HepG2 (cell line): Measurements from ENCODE around the gene KLF17. TPM values are rescaled to one million over a fixed set of nuclear protein-coding genes. Genes with fewer than 3 reads are reported as not detected.

ENCODE experiments used
- ATAC-seq: fragments of 200-7000 bp; cut with Tn5 transposase; 3 replicates; pipeline ENCODE4 v1.9.1; 2020; ENCODE audit warnings: mild to moderate bottlenecking, moderate library complexity
- BruUV-seq: library from RNA; stranded (reverse); fragments of 400-500 nt; replicated peaks from 2 replicates; lab custom pipeline; 2021; lab: Mats Ljungman, UMichigan
- CTCF ChIA-PET: fragments of 300-600 bp; formaldehyde crosslinking; extraction: SDS; loops from one replicate; lab custom pipeline; 2021; ENCODE audit warnings: low total read pairs, inconsistent platforms, low intra/inter-chr PET ratio; lab: Yijun Ruan, JAX
- POLR2A ChIA-PET: fragments of 350-600 bp; sonication (Branson Sonifier 250); formaldehyde crosslinking; loops from one replicate; lab custom pipeline; 2020; ENCODE audit warnings: antibody characterized with exemption, inconsistent platforms; lab: Yijun Ruan, JAX
- DNase-seq: peaks from one replicate; pipeline ENCODE4 v3.0.0-alpha.2; 2015; ENCODE audit warnings: low spot score
- FAIRE-seq: peaks from 3 replicates; lab custom pipeline; 2011; peaks lifted over from hg19 to GRCh38; lab: Jason Lieb, UNC
- H2AFZ ChIP-seq: one replicate; pipeline ENCODE4 v1.6.1; 2011; ENCODE audit warnings: low read length, inconsistent platforms
- H3K27ac ChIP-seq: fragments of 300-600 bp; 3 replicates; pipeline ENCODE4 v1.8.0; 2011; ENCODE audit warnings: mixed run types, mild to moderate bottlenecking, mixed read lengths, low read length, inconsistent platforms; ENCODE audit not compliant: insufficient read depth; ENCODE audit errors: extremely low read length
- H3K27me3 ChIP-seq, 2 experiments: fragments of 200-600 bp in 1 of 2; 2 replicates in 1 of 2; 3 replicates in 1 of 2; pipeline versions ENCODE4 v1.6.0 to v1.8.0; 2011; ENCODE audit warnings: low read length in 2 of 2, mild to moderate bottlenecking in 2 of 2, moderate library complexity in 2 of 2, inconsistent platforms in 1 of 2; ENCODE audit not compliant: insufficient read depth in 2 of 2, control insufficient read depth in 1 of 2
- H3K36me3 ChIP-seq, 2 experiments: fragments of 200-600 bp in 1 of 2; replicated peaks in 1 of 2; 2 replicates in 1 of 2; 3 replicates in 1 of 2; pipeline versions ENCODE4 v1.5.1 to v1.8.0; 2011; ENCODE audit warnings: low read length in 2 of 2, inconsistent platforms in 1 of 2; ENCODE audit not compliant: insufficient read depth in 2 of 2, control insufficient read depth in 1 of 2
- H3K4me1 ChIP-seq: 2 replicates; pipeline ENCODE4 v1.5.1; 2012; ENCODE audit warnings: low read length, inconsistent platforms; ENCODE audit not compliant: insufficient read depth
- H3K4me2 ChIP-seq: 2 replicates; pipeline ENCODE4 v1.6.0; 2011; ENCODE audit warnings: low read depth, low read length, inconsistent platforms
- H3K4me3 ChIP-seq, 3 experiments: fragments of 200-600 bp in 1 of 3; sonication (generic), shearing (Covaris generic) in 1 of 3; replicated peaks in 1 of 3; 2 replicates each; pipeline ENCODE4 v1.5.1; 2011 to 2016; ENCODE audit warnings: low read length in 3 of 3, inconsistent platforms in 2 of 3, low read depth in 2 of 3, mild to moderate bottlenecking in 2 of 3, control low read depth in 1 of 3, mixed read lengths in 1 of 3; ENCODE audit not compliant: insufficient read depth in 1 of 3
- H3K79me2 ChIP-seq: one replicate; pipeline ENCODE4 v1.6.1; 2011; ENCODE audit warnings: low read length, inconsistent platforms; ENCODE audit not compliant: insufficient read depth
- H3K9ac ChIP-seq: 2 replicates; pipeline ENCODE4 v1.6.0; 2011; ENCODE audit warnings: mild to moderate bottlenecking, low read depth, low read length, inconsistent platforms; ENCODE audit not compliant: insufficient read depth
- H3K9me3 ChIP-seq: 2 replicates; pipeline ENCODE4 v1.5.1; 2012; ENCODE audit warnings: mild to moderate bottlenecking, low read length
- H4K20me1 ChIP-seq: 2 replicates; pipeline ENCODE4 v1.6.0; 2011; ENCODE audit warnings: inconsistent platforms, mild to moderate bottlenecking, low read length, moderate library complexity; ENCODE audit not compliant: insufficient read depth
- AGO1 ChIP-seq: fragments of 200-400 bp; formaldehyde crosslinking; IDR thresholded peaks from 2 replicates; pipeline ENCODE4 v1.6.1; 2017; ENCODE audit warnings: mild to moderate bottlenecking, low read depth, low read length, moderate library complexity; ENCODE audit not compliant: poor library complexity, severe bottlenecking
- NFRKB ChIP-seq: fragments of 450-650 bp; IDR thresholded peaks from 2 replicates; pipeline ENCODE4 v1.6.1; 2017
- SIX1 ChIP-seq: sonication (generic); formaldehyde crosslinking; IDR thresholded peaks from 2 replicates; pipeline ENCODE4 v1.4.0; 2020; ENCODE audit warnings: missing genetic modification reagents, borderline replicate concordance
- ZNF670 ChIP-seq: sonication (generic); formaldehyde crosslinking; IDR thresholded peaks from 2 replicates; pipeline ENCODE4 v1.8.0; 2022; ENCODE audit warnings: mild to moderate bottlenecking, missing genetic modification reagents, borderline replicate concordance
- WGBS: methylation state at CpG from one replicate; pipeline ENCODE4 v1.1.6; 2017; ENCODE audit warnings: low lambda C conversion rate; 5-methylcytosine and 5-hydroxymethylcytosine counted together
- in situ Hi-C: cut with HindIII; loops from 2 replicates; pipeline ENCODE4 v1.10.0; 2017; ENCODE audit warnings: low pct_unique_long_range_greater_than_20kb; ENCODE audit not compliant: extremely low pct_ligation_motif_present
- intact Hi-C: fragments of 100-400 bp; cut with micrococcal nuclease; formaldehyde crosslinking; loops from one replicate; pipeline ENCODE4 v1.10.0; 2022; ENCODE audit not compliant: unreplicated experiment
- polyA plus RNA-seq, 8 experiments: library from polyadenylated mRNA; depleted of rRNA in 3 of 8; stranded (reverse) in 7 of 8; unstranded in 1 of 8; fragments of >200 nt; fragmentation: Illumina TruSeq in 4 of 8; extraction: Trizol in 4 of 8; gene quantifications; 2 replicates each; pipeline versions ENCODE4 v1.2.1 to v1.2.3, GENCODE V29; 2011 to 2016; ENCODE audit warnings: low read depth in 4 of 8, missing spikeins in 1 of 8, mixed read lengths in 1 of 8; ENCODE audit not compliant: insufficient read depth in 1 of 8
- total RNA-seq, 5 experiments: library from RNA; depleted of rRNA; stranded (reverse); fragments of >200 nt; fragmentation: Illumina TruSeq; extraction: Trizol; gene quantifications; 2 replicates each; pipeline ENCODE4 v1.2.3, GENCODE V29; 2016; ENCODE audit warnings: low read depth in 1 of 5
- TF ChIP-seq, protein P1 (sequence below): sonication (generic); formaldehyde crosslinking; IDR thresholded peaks from 2 replicates; pipeline ENCODE4 v1.4.0; 2020; ENCODE audit warnings: mild to moderate bottlenecking, missing genetic modification reagents, borderline replicate concordance
- TF ChIP-seq, protein P2 (sequence below): fragments of 450-650 bp; IDR thresholded peaks from 2 replicates; pipeline ENCODE4 v1.6.1; 2017

The KLF17 gene
- total and polyA plus RNA-seq, 2 of the 13 experiments (the other 11 are each of a cell fraction or from before 2014, with no cell fraction given) = not detected

DNA sequence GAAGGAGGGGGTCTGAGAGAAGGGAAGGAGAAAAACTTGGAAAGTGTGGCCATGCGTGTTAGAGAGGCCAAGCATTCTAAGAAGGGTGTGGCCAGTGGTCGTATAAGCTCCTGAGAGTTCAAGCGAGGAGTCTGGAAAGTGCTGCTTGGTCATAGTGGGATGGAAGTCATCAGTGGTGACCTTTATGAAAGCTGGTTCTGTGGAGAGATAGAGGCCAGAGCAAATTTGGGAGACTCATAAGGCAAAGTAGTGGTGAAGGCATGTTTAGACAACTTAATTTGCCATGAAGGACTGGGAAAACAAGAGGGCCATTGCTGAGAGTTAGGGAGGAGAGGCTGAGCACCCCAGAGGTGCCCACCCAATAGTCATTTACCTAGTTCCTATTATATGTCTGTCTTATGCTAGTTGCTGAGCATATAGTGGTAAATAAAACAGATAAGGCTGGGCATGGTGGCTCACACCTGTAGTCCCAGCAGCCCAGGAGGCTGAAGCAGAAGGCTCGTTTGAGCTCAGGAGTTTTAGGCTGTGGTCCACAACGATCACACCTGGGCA lies 1.9 kb downstream of the KLF17 start:
- intact Hi-C loops = no loop called here
- Histone ChIP-seq H3K27ac (no peak overlapping the region), H2AFZ (no peak overlapping the region), H3K79me2 (no peaks in the 10 kb centered on the region), H3K4me1 (peaks cover 6% of the 10 kb centered on the region; the same call in 1 of the 2 replicates), H3K4me3 (no peak overlapping the region), H4K20me1 (no peaks in the 10 kb centered on the region), H3K27me3 (peaks cover 0 to 17% of the 10 kb centered on the region in 2 experiments; a peak in 3 of 5 replicates), H3K9ac (no peak overlapping the region), H3K4me2 (no peak overlapping the region), H3K36me3 (no peaks in the 10 kb centered on the region), H3K9me3 (no peaks in the 10 kb centered on the region)
- BruUV-seq = no TSS peak
- POLR2A ChIA-PET = no interaction called here
- WGBS = 12% methylated on average over 5 of the region's 5 CpGs
- ATAC-seq (no peak), DNase-seq (no peak), FAIRE-seq (no peak)
- in situ Hi-C loops = no loop called here
- no peak for TF ChIP-seq NFRKB
- TF ChIP-seq, protein P1, sequence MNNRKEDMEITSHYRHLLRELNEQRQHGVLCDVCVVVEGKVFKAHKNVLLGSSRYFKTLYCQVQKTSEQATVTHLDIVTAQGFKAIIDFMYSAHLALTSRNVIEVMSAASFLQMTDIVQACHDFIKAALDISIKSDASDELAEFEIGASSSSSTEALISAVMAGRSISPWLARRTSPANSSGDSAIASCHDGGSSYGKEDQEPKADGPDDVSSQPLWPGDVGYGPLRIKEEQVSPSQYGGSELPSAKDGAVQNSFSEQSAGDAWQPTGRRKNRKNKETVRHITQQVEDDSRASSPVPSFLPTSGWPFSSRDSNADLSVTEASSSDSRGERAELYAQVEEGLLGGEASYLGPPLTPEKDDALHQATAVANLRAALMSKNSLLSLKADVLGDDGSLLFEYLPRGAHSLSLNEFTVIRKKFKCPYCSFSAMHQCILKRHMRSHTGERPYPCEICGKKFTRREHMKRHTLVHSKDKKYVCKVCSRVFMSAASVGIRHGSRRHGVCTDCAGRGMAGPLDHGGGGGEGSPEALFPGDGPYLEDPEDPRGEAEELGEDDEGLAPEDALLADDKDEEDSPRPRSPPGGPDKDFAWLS = no peak
- TF ChIP-seq AGO1 = no peak
- CTCF ChIA-PET = no interaction called here

DNA sequence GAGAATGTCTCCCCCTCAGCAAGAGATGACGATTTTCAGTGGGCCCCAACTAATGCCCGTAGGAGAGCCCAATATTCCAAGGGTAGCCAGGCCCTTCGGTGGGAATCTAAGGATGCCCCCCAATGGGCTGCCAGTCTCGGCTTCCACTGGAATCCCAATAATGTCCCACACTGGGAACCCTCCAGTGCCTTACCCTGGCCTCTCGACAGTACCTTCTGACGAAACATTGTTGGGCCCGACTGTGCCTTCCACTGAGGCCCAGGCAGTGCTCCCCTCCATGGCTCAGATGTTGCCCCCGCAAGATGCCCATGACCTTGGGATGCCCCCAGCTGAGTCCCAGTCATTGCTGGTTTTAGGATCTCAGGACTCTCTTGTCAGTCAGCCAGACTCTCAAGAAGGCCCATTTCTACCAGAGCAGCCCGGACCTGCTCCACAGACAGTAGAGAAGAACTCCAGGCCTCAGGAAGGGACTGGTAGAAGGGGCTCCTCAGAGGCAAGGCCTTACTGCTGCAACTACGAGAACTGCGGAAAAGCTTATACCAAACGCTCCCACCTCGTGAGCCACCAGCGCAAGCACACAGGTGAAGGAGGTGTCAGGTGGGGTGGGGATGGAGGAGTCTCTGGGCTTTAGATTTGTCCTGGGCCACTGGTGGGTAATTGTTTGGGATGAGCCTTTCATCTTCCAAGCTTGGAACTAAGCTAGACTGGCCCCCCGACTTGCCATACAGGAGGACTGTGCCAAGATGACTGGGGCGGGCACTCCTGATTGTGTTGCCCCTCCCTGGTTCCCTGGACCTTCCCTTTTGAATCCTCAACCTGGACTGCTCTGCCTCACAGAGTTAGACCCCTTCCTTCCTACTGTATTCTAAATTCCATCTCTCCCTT lies 11.2 kb downstream of the KLF17 start:
- FAIRE-seq (no peak), ATAC-seq (no peak), DNase-seq (no peak)
- no peak overlapping the region for H3K4me3 ChIP-seq
- H3K79me2 ChIP-seq = no peaks in the 10 kb centered on the region
- H4K20me1 ChIP-seq = no peaks in the 10 kb centered on the region
- TF ChIP-seq, protein P2, sequence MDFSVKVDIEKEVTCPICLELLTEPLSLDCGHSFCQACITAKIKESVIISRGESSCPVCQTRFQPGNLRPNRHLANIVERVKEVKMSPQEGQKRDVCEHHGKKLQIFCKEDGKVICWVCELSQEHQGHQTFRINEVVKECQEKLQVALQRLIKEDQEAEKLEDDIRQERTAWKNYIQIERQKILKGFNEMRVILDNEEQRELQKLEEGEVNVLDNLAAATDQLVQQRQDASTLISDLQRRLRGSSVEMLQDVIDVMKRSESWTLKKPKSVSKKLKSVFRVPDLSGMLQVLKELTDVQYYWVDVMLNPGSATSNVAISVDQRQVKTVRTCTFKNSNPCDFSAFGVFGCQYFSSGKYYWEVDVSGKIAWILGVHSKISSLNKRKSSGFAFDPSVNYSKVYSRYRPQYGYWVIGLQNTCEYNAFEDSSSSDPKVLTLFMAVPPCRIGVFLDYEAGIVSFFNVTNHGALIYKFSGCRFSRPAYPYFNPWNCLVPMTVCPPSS = no peak
- TF ChIP-seq SIX1 (CRISPR knock-in tag) = no peak
- no peak for TF ChIP-seq ZNF670 (CRISPR knock-in tag)
- BruUV-seq = no TSS peak
- no peaks in the 10 kb centered on the region for H3K4me1 ChIP-seq
- H3K27me3 ChIP-seq = peaks cover 3 to 39% of the 10 kb centered on the region in 2 experiments; a peak in 4 of 5 replicates
- no peak overlapping the region for H3K9ac ChIP-seq
- no peaks in the 10 kb centered on the region for H3K9me3 ChIP-seq
- 50% methylated on average over 7 of the region's 16 CpGs for WGBS
- ChIA-PET POLR2A (no interaction called here), CTCF (no interaction called here)
- H3K4me2 ChIP-seq = no peak overlapping the region
- in situ Hi-C loops (no loop called here), intact Hi-C loops (no loop called here)
- no peak overlapping the region for H2AFZ ChIP-seq
- no peaks in the 10 kb centered on the region for H3K36me3 ChIP-seq
- H3K27ac ChIP-seq = no peak overlapping the region
